HPDE6-E6E7 (cell line): ENCODE measurements around the gene DOCK7.
"Not testable (repeated sequence)": the region's sequence is repeated elsewhere in the genome, so short reads cannot be mapped to it uniquely, and the experiment has no call there.

Source experiments
- DNase-seq: peaks from one replicate; pipeline ENCODE4 v3.0.0; 2011; ENCODE audit warnings: missing footprints; ENCODE audit errors: extremely low spot score

DOCK7 gene

DNA sequence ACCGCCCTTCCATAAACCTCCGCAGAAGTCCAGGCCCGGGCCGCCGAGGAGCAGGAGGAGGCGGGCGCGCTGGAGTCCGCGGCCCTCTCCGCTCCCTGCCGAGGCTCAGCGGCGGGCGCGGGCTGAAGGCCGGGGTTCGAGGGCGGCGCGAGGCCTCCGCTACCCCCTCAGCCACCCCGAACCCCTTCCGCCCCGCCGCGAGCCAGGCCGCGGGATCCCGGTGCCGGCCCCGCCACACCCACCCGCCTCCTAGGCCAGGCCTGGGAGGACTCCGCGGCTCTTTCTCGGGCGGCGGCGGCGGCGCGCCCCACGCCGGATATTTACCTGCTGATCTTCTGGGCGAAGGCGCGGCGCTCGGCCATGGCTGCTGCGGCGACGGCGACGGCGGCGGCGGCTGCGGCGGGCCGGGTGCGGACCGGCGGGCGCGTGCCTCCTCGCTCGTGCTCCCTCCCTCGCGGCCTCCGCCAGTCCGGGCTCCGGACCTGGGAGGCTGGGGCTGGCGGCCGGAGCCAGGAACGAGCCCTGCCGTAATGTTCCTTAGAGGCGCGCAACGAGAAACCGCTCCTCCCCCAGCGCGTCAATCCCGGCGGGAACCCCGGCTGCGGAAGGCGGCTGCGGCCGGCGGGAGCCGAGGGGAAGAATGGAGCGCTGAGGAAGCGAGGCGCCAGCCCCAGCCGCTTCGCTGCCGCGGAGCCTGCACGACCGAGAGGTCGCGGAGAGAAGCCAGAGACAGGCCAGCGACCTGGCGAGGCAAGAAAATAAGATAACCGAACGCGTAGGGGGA, at the start of gene DOCK7:
TSS of gene DOCK7 (minus strand) at position 484 of the 784 bp plus-strand sequence. CDS start at position 362, 122 bp downstream.
- peak; percentile 32 for DNase-seq

DNA sequence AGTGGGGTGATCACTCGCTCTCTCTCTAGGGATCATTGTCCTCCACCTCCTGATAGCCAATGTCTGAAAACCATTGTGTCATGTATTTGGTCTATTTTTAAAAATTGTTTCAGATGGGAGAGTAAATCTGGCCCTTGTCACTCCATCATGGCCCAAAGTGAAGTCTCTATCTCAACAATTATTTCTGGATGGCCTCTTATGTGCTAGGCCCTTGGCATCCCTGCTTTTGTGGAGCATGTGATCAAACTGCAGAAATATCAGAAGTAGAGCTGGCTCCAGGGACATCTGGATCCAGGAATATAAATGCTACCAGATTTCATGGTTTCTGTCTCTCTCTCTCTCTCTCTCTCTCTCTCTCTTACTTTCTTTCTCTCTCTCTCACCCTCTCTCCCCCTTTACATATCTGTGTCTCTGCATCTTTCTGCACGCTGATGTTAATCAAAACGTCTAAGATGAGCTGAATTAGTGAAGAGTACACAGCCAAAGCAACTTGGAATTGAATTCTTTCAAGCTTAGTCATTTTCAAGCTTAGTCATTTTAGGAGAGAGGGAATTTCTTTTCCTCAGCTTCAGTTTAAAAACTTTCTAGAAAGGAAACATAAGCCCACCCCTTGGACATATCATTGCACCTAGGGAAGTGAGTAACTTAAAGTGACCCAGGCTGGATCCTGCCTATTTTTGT, 47.4 kb upstream of the DOCK7 start:
- DNase-seq, result no peak

- no peak for DNase-seq
Observed at GRCh38 chr1:62732331-62732730, 44.1 kb upstream of the DOCK7 start.

DNA sequence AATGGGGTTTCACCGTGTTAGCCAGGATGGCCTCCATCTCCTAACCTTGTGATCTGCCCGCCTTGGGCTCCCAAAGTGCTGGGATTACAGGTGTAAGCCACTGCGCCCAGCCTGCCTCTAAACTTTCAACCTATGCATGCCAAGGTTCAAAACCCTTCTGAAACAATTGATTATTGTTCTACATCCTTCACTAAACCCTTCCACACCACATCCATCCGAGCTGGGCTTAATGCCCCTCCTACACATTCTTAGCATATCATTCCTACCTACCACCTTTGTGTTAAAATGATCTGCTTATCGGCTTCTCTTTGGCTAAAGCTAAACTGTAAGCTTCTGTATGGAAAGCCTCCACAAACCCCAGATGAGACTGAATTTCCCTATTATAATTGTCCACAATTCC, 40.8 kb upstream of the DOCK7 start:
- no peak for DNase-seq

DNA sequence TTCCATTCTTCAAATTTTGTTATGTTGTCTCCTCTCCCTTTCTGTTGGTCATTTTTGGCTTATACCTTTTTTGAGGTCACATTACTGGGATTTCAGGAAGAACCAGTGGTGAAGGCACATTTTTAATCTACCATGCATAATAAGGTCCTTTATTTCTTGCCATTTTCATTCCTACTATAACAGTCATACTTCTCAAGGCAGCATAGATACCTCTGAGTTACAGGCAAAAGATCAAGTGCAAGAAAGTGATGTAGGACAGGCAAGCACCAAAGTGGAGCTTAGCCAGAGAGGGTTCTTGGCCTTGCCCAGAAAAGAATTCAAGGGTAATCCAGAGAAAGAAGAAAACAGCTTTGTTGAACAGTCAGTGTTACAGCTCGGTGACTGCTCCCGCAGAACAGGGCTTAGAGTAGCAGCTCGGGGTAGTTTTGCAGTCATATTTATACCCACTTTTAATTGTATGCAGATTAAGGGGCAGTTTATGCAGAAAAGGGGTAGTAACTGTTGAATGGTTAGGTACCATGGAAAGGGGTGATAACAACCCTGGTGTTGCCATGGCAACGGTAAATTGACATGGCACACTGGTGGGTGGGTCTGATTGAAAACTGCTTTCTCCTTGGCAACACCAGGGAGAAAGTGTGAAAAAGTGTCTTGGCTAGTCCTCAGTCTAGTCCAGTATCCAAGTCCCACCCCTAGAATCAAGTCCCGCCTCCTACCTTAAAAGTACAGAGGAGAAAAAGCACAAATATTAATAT, 39.6 kb upstream of the DOCK7 start:
- no peak for DNase-seq

GRCh38 chr1:62726011-62726442, 37.8 kb upstream of the DOCK7 start:
- no peak for DNase-seq

- no peak for DNase-seq
Observed at GRCh38 chr1:62725255-62725654, 37.1 kb upstream of the DOCK7 start.

DNA sequence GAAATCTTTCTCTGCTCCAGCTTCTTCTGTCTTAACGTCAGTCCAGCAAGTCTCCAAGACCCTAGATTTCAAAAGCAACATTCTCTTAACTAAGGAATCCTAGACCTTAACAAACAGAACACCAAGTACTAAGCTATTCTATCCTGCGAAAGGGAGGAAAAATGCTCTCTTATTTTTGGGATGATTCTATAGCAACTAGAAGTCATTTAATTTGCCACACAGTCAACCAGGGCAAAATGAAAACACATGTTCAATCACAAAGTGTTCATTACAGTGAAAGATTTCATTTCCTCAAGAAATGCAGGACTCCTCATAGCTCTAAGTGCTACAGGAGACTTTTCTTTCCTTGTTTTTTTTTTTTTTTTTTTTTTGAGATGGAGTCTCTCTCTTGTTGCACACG, 36.2 kb upstream of the DOCK7 start:
- no peak for DNase-seq

DNA sequence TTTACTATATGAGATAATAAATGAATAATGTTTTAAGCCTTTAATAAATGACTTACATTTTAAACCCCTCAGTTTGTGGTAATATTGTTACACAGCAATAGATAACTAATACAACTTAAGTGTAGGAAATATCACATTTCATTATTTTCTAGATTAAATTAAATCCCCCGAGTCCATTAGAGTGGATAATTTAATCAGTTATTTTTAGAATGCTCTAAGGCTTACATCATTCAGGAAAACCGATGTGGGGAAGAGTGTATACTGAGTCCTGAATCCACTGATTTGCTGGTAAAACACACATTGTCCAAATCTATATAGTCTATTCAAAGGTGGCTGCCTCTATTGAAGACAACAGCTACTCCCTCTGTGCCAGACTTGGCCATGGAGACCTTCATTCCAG, 35.7 kb upstream of the DOCK7 start:
- DNase-seq, result no peak

DNA sequence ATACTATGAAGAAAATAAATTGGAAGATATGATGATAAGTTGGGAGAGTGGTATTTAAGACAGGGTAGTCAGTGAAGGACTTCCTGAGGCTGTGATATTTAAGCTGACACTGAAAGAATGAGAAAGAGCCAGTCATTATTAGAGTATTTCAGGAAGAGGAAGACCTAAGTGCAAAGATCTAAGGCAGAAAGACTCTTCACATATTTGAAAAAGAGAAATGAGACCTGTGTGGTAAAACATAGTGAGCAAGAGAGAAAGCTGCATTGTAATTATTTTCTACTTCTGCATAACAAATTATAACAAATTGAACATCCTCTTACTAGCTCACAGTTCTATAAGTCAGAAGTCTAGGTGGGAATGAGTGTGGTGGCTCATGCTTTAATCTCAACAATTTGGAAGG, 34.6 kb upstream of the DOCK7 start:
- DNase-seq, result no peak

- DNase-seq, result no peak
Observed at GRCh38 chr1:62720946-62721554, 32.9 kb upstream of the DOCK7 start.

DNA sequence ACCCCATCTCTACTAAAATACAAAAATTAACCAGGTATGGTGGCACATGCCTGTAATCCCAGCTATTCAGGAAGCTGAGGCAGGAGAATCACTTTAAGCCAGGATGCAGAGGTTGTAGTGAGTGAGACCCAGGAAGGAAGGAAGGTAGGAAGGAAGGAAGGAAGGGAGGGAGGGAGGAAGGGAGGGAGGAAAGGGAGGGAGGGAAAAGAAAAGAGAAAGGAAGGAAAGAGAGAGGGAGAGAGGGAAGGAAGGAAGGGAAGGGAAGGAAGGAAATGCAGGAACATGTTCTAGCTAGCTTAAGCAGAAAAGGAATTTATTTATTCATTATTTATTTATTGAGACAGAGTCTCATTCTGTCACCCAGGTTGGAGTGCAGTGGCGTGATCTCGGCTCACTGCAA, 30.2 kb upstream of the DOCK7 start:
- not testable (repeated sequence) for DNase-seq

DNA sequence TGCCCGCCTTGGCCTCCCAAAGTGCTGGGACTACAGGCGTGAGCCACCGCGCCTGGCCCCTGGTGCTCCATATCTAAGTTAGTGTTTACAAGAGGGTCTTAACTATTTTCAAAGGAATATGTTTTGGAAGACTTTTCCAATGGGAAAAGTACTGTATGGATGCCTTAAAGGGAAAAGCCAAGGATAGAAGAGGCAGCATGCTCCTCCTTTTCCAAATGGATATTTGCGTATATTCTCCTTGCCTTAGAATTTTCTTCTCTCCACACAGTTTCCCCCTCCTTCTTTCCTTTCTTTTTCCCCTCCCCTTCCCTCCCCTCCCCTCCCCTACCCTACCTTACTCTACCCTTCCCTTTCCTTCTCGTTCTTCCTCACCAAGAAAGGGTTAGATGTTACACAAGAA, 29.3 kb upstream of the DOCK7 start:
- DNase-seq, result no peak

DNA sequence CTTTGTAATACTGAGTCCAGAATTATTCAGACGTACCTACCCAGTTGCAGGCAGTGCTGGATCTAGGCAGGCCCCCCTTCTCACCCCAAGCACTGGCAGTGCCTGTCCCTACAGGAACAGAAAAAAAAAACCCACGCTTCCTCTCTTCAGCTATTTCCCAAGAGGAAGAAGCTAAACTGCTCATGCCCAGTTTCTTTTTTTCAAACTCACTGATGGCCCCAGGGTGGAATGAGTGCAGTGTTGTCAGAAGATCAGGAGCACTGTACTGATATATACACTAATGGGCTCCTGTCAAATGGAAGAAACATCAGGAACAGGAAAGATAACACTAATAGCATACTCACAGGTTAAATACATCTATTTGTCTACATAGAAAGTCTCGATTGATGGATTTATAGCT, 28.2 kb upstream of the DOCK7 start:
- peak; percentile 52 for DNase-seq

DNA sequence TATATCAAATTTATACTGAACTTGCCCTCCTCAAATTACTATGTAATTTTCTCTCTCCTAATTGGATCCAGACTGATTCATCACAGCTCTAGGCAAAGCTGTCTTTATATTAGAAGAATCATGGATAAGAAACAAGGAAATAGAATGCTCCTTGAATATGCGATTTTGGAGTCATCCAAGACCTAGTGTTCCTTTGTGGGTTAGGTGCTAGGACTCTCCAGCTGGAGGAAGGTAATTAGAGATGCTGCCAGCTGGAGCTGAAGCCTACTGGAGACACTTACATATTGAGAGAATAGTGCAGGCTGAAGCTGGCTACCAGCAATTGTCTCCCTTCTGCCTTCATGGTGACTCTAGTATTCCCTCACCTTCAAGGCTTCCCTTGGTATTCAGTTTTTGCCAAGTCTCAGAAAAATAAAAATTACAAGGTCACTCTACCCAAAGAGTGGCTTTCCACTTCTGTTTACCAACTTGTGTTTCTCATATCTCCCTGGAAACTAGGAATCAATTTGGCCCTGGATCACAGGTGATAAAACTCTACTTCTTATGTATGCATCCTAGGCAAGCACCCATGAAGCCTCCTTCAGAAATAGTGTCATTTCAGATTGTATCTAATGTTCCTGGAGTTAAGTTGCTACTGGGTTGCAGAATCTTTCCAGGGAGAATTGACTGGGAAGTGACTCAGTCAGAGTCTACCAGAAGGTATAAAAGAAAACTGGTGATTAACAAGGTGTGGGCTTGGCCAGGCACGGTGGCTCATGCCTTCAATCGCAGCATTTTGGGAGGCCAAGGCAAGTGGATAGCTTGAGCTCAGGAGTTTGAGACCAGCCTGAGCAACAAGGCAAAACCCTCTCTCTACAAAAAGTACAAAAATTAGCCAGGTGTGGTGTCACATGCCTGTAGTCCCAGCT, 24.4 kb upstream of the DOCK7 start:
- peak; percentile 35 for DNase-seq

DNA sequence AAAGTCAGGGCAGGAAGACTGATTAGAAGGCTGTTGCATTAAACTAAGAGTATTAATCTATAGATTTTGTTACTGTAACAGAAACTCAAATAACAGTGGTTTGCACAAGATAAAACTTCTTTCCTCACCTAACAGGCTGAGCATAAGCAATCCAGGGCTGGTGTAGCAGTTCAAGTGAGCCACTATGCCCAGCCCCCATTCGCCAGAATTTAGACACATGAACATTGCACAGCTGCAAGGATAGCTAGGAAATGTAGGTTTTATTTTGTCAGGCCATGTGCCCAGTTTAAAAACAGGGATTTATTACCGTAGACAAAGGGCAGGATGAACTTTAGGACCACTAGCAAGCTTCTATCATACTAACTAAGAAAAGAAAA, 19.5 kb upstream of the DOCK7 start:
- no peak for DNase-seq

- no peak for DNase-seq
Observed at GRCh38 chr1:62706985-62707743, 19.0 kb upstream of the DOCK7 start.

- not testable (repeated sequence) for DNase-seq
Observed at GRCh38 chr1:62698161-62698560, 10.0 kb upstream of the DOCK7 start.

DNA sequence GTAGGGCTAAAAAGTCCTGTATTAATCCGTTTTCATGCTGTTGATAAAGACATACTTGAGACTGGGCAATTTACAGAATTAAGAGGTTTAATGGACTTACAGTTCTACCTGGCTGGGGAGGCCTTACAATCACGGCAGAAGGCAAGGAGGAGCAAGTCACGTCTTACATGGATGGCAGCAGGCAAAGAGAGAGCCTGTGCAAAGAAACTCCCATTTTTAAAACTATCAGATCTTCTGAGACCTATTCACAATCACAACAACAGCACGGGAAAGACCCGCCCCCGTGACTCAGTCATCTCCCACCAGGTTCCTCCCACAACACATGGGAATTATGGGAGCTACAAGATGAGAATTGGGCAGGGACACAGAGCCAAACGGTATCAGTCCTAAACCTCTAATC, 6.3 kb upstream of the DOCK7 start:
- not testable (repeated sequence) for DNase-seq

DNA sequence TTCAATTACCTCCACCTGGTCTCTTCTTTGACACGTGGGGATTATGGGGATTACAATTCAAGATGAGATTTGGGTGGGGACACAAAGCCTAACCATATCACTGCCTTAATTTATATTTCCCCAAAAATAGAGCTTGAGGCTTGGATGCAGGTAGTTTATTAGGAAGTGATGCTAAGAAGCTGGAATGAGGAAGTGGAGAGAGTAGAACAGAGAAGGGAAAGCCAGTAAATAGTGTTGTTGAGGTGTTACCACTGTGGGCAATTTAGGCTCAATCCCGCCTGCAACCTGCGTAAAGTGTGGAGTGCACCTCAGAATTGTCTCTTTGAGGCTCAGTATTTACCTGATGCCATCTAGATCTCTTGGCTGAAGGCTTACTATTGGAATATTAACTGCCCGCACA, 4.9 kb upstream of the DOCK7 start:
- DNase-seq, result no peak
